ENCODE data around the gene KCNN1.
"Not testable (repeated sequence)": the region's sequence is repeated elsewhere in the genome, so short reads cannot be mapped to it uniquely, and the experiment has no call there.

The KCNN1 gene

DNA sequence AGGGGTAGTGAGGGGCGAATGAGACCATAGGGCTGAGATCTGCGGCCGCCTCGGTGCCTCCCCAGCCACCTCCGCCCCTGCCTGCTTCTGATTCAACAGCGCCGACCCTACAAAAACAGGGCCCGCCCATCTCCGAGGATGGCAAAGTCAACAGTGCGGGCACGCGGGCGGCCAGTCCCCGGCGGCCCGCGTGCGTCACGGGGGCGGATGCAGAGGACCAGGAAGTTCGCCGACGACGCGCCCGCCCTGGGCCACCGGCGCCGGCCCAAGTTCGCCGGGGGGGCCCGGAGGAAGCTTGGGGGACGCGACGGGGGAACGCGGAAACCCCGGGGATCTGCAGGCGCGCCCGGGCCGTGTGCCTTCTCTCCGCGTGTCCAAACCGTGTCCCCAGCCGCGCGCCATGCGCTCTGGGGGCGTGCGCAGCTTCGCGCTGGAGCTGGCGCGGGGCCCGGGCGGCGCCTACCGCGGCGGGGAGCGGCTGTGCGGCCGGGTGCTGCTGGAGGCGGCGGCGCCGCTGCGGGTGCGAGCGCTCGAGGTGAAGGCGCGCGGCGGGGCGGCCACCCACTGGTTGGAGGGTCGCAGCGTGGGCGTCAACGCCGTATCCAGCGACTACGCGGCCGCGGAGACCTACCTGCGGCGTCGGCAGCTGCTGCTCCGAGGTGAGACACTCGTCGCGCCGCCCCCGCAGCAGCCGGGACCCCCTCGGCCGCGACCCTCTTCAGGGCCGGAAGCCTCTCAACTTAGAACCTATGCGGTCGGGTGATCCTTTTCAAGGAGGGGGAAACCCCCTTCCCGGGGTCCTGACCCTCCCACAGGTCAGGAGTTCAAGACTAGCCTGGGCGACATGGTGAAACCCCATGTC, 34.2 kb downstream of the KCNN1 start:
- peak; percentile 73 for DNase-seq (ENCODE audit: low read depth)

DNA sequence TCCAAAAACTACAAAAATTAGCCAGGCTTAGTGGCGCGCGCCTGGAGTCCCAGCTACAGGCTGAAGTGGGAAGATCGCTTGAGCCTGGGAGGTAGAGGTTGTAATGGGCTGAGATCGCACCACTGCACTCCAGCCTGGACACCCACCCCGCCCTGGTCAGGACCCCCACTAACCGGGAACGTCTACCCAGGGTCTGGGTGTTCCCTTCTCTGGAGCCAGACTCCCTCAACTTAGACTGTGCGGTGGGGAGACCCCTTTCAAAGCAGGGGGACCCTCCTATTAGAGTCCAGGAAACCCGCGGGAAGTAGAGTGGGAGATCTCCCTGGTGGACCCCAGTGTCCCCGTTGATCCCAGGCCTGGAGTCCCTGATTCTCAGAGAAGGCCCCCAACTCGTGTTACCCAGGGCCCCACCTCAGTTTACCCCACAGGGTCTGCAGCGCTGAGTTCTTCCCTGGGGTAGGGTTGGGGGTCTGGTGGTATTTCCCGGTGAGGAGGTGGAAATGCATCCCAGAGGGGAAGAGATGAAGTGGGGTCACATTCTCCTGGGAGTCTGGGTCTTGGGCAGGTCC, 35.0 kb downstream of the KCNN1 start:
- no peak for DNase-seq (ENCODE audit: low read depth)

- DNase-seq (ENCODE audit: low read depth): no peak
Observed at GRCh38 chr19:18002347-18002850, 35.5 kb downstream of the KCNN1 start.

DNA sequence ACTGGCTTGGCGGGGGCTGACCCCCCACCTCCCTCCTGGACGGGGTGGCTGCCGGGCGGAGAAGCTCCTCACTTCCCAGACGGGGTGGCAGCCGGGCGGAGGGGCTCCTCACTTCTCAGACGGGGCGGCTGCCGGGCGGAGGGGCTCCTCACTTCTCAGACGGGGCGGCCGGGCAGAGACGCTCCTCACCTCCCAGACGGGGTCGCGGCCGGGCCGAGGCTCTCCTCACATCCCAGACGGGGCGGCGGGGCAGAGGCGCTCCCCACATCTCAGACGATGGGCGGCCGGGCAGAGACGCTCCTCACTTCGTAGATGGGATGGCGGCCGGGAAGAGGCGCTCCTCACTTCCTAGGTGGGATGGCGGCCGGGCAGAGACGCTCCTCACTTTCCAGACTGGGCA, 38.8 kb downstream of the KCNN1 start:
- not testable (repeated sequence) for DNase-seq (ENCODE audit: low read depth)

DNA sequence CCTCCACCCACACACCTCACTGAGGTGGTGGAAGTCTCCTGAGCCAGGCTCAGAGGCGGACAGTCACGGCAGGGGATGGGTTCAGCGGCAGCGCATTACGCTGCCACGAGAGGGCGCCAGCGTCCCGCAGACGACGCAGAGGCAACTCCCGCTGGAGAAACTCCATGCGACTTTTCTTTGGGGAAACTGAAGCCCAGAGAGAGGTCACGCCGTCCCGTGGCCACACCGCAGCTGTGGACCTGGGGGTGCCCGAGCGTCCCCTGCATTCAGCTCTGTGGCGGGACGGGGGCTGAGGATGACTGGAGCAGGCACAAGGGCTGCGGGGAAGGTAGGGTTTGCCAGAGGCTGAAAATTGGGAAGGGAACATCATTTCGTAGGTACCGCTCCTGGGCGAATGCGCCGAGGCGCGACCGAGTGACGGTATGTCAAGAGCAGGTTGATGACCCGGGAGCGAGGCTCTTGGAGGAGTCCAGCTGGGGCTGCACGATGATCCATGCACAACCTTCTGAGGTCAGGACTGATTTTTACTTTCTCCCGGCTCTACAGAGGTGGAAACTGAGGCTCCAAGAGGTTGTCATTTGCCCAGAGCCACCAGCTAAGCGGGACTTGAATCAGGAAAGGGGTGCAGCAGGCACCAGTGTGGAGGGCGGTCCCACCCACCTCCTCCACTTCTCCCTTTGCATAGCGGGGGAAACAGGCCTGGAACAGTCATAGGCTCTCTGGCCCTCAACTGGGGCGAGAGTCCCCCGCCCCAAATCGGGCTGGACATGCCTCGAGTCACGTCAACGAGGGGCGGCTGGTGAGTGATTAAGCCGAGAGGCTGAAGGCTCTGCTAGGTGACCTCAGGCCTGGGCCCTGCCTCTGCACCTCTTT, 40.4 kb downstream of the KCNN1 start:
- peak; percentile 69 for DNase-seq (ENCODE audit: low read depth)

GRCh38 chr19:18007917-18008673, 41.2 kb downstream of the KCNN1 start, which contains the start of gene ARRDC2:
Gene ARRDC2 (plus strand): TSS chr19:18008170. CDS start chr19:18008311, 141 bp downstream.
- peak; percentile 64 for DNase-seq (ENCODE audit: low read depth)

DNA sequence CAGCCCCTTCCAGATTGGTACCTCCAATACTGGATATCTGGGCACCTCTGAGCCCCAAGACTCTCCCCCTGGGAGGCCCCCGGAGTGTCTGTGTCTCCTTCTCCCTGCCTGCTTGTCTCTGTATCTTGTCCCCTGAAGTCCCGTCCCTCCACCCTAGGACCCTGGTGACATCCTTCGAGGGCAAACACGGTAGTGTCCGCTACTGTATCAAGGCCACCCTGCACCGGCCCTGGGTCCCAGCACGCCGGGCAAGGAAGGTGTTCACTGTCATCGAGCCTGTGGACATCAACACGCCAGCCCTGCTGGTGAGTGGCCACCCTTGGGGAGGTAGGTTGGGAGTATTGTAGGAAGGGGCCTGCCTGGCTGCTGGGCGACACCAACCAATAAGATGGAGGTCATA, 41.9 kb downstream of the KCNN1 start:
- DNase-seq (ENCODE audit: low read depth): no peak

DNA sequence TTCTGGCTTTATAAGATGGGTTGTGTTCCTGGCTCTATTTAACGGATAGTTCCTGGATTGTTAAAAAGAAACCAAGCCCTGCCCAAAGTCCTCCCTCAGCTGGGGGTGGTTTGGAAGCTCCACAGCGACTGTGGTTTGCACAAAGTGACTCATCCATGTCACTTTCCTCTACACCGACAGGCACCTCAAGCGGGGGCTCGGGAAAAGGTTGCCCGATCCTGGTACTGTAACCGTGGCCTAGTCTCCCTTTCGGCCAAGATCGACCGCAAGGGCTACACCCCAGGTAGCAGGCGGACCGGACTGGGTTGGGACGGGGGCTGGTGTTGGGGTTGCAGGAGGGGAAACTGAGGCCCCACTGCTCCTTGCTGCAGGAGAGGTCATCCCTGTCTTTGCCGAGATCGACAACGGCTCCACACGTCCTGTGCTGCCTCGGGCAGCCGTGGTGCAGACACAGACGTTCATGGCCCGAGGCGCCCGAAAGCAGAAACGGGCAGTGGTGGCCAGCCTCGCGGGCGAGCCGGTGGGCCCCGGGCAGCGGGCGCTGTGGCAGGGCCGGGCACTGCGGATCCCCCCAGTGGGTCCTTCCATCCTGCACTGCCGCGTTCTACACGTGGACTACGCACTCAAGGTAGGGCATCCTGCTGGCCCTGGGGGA, 42.6 kb downstream of the KCNN1 start:
- DNase-seq (ENCODE audit: low read depth): no peak

DNA sequence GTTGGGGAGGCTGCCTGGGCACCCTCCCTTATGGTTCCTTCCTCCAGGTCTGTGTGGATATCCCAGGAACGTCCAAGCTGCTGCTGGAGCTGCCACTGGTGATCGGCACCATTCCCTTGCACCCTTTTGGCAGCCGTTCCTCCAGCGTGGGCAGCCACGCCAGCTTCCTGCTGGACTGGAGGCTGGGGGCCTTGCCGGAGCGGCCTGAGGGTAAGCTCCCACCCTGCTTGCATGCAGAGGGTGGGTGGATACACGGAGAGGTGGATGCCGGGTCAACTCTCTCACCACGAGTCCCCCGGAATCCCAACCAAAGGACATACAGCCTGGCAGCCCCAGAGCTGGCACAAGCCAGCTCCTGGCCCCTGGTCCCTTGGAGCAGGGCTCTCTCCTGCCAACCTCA, 43.2 kb downstream of the KCNN1 start:
- DNase-seq (ENCODE audit: low read depth): no peak

DNA sequence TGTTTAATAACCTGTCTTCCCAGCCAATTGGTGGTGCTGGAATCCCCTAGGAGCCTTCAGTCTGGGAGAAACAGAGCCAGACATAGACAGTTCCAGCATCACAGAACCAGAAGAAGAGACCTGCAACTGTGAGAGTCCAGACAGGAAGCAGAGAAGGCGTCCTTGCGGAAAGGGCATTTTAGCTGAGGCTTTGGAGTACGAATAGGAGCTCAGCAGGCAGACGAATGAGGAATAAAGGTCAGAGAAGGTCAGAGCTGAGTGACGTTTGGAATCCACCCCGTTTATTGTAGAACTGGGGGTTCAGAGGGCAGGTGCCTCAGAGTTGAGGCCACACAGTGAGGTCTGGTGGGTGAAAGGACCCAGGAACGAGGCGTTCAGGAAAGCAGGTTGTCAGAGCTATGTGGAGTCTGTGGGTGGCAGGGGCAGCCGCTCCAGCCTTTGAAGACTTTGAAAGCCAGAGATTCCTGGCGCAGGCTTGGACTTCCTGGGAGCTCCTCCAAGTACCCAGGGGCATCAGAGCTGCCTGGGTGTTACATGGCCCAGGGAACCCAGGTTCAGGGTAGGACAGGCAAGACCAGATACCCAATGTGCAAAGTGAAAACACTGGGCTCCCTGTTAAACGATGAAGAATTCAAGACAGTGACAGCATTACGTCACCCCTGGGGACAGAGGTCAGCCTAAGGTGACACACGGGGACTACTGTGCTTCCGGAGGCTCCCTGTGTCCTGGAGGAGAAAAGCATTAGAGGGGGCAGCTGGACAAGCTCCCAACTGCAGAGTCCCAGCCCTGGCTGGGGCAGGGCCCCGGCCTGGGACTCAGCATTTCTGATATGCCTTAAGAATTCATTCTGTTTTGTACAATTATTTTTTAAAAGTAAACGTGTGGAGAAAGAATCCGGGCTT, 46.6 kb downstream of the KCNN1 start:
- no peak for DNase-seq (ENCODE audit: low read depth)

- no peak for DNase-seq (ENCODE audit: low read depth)
Observed at GRCh38 chr19:18014197-18014596, 47.3 kb downstream of the KCNN1 start.

DNA sequence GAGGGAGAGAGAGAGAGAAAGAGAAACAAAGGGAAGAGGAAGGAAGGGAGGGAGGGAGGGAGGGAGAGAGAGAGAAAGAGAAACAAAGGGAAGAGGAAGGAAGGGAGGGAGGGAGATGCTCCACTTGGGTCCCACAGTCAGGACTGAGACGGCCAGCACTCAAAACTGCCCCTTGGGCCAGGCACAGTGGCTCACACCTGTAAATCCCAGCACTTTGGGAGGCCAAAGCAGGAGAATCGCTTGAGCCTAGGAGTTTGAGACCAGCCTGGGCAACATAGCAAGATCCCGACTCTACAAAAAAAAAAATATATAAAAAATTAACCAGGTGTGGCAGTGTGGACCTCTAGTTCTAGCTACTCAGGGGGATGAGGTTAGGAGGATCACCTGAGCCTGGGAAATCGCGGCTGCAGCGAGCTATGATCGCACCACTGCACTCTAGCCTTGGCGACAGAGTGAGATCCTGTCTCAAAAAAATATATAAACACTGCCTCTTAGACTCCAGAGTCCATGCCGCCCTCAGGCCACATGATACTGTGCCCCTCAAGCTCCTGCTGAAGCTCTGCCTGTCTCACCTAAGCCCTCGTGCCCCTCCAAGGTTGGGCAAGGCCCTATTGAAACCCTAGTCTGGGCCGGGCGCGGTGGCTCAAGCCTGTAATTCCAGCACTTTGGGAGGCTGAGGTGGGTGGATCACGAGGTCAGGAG, 49.5 kb downstream of the KCNN1 start:
- no peak for DNase-seq (ENCODE audit: low read depth)

DNA sequence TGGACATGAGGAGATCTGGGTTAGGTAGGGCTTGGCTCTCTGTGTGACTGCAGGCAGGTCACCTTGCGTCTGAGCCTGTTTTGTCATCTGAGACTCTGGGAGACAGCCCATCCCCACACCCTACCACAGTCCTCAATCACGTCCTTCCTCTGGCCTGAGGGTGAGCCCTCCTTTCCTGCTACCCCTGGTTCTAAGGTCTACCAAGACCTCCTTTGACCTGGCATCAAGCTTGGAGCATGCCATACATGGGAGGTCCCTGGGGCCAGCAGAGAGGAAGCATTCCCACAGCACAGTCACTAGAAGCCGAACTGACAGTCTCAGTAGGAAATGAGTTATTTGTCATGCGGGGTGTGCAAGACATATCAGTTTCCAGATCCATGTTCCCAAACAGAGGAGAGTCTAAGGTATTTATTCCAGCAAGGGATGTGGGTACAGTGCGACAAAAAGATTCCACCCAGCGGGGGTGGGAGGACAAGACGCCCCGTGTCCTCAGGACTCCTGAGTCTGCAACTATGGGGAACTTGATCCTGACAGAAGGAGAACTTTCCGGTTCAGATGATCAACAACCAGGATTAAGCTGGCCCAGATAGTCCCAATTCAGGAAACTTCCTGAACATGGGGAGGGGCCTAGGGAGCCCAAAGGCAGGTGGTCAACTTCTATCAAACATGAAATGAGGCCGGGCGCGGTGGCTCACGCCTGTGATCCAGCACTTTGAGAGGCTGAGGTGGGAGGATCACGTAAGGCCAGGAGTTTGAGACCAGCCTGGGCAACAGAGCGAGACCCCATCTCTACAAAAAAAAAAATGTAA, 50.6 kb downstream of the KCNN1 start:
- DNase-seq (ENCODE audit: low read depth): no peak

DNA sequence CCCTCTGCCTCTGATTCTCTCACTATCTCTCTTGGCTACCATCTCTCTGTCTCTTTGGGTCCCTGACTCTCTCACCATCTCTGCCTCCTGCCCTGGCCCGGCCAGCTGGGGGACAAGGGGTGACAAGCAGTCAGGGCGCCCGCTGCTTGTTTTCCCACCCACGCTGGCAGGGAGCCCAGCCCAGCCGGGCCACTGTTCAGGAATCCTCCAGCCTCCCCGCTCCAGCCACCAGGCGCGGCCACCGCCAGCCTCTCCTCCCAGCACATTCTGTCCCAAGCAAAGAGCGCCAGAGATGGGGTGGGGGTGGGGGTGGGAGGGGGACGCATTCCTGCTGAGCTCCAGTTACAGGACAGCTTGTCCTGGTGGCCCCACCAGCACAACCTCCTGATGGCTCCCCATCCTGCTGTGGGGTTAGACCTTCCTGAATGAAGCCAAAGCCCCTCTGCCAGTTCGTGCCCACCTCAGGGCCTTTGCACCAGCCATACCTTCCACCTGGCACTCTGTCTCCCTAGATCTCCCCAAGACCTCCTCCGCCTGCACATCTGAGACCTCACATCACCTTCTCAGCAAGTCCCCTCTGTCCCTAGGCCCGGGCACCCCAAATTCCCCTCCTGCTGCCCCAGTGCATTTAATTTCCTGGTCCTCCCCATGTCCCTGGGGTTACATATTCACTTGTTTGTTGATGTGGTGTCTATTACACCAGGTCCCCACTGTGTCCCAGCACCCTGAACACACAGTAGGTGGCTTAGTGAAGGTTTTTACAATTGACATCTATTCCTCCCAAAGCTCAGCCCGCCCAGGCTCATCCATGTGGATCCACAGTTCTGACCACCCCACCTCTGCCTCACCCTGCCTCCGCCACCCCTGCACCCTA, 53.5 kb downstream of the KCNN1 start:
- no peak for DNase-seq (ENCODE audit: low read depth)

GRCh38 chr19:18021121-18021755, 54.3 kb downstream of the KCNN1 start:
- no peak for DNase-seq (ENCODE audit: low read depth)

GRCh38 chr19:18023622-18024251, 56.8 kb downstream of the KCNN1 start:
- no peak for DNase-seq (ENCODE audit: low read depth)

GRCh38 chr19:18027151-18027550, 60.2 kb downstream of the KCNN1 start:
- no peak for DNase-seq (ENCODE audit: low read depth)

Data from stimulated activated CD8-positive, alpha-beta memory T cell treated with anti-CD3 and anti-CD28 coated beads, Interleukin-15, amount 100 ng/mL, for 24 hours (primary cell).